PFSK-1 (cell line): ENCODE data around the gene ARL2.

Experiments
- FOXP2 ChIP-seq: optimal IDR thresholded peaks from 2 replicates; pipeline ENCODE3; 2011; ENCODE audit warnings: borderline replicate concordance, control low read depth, inconsistent platforms; ENCODE audit not compliant: insufficient read depth; ENCODE audit errors: extremely low read length, extremely low read depth
- POLR2AphosphoS5 ChIP-seq: IDR thresholded peaks from 2 replicates; pipeline ENCODE4 v1.6.1; 2012; ENCODE audit warnings: low read depth, mild to moderate bottlenecking, control low read depth, low read length, moderate library complexity
- REST ChIP-seq, 2 experiments: IDR thresholded peaks; 2 replicates each; pipeline versions ENCODE4 v1.6.1 to v1.8.0; 2011 to 2012; ENCODE audit warnings: low read depth in 2 of 2, low read length in 2 of 2, control low read depth in 1 of 2, inconsistent platforms in 1 of 2, mild to moderate bottlenecking in 1 of 2, moderate library complexity in 1 of 2; ENCODE audit not compliant: insufficient read depth in 1 of 2
- SIN3A ChIP-seq: IDR thresholded peaks from 2 replicates; pipeline ENCODE4 v1.6.1; 2012; ENCODE audit warnings: mild to moderate bottlenecking, low read length, moderate library complexity, borderline replicate concordance; ENCODE audit not compliant: insufficient read depth
- TAF1 ChIP-seq: IDR thresholded peaks from 2 replicates; pipeline ENCODE4 v1.6.1; 2012; ENCODE audit warnings: low read length, control low read depth, borderline replicate concordance; ENCODE audit not compliant: insufficient read depth

Gene ARL2

GRCh38 chr11:65055538-65055937, 41.6 kb downstream of the ARL2 start:
- no peak for TF ChIP-seq POLR2AphosphoS5
- TF ChIP-seq FOXP2, result no peak
- TF ChIP-seq REST (IDR thresholded peaks at IDR 0.05; ENCODE audit: insufficient read depth in 1 of 2, low read depth in 2 of 2, low read length in 2 of 2), result no peak
- TF ChIP-seq SIN3A, result no peak
- no peak for TF ChIP-seq TAF1

GRCh38 chr11:65056999-65057398, 43.0 kb downstream of the ARL2 start:
- TF ChIP-seq SIN3A (no peak), TAF1 (no peak), POLR2AphosphoS5 (no peak), FOXP2 (no peak), REST (IDR thresholded peaks at IDR 0.05; ENCODE audit: insufficient read depth in 1 of 2, low read depth in 2 of 2, low read length in 2 of 2) (no peak)

GRCh38 chr11:65057526-65057925, 43.6 kb downstream of the ARL2 start:
- TF ChIP-seq POLR2AphosphoS5, result no peak
- no peak for TF ChIP-seq SIN3A
- no peak for TF ChIP-seq REST (IDR thresholded peaks at IDR 0.05; ENCODE audit: insufficient read depth in 1 of 2, low read depth in 2 of 2, low read length in 2 of 2)
- TF ChIP-seq FOXP2, result no peak
- no peak for TF ChIP-seq TAF1

GRCh38 chr11:65058012-65058411, 44.1 kb downstream of the ARL2 start:
- TF ChIP-seq FOXP2 (no peak), TAF1 (no peak), POLR2AphosphoS5 (no peak), SIN3A (no peak), REST (IDR thresholded peaks at IDR 0.05; ENCODE audit: insufficient read depth in 1 of 2, low read depth in 2 of 2, low read length in 2 of 2) (no peak)

- no peak for TF ChIP-seq SIN3A
Measured at GRCh38 chr11:65058419-65059054, 44.6 kb downstream of the ARL2 start, which contains the start of gene NAALADL1. Gene NAALADL1, minus strand, starts transcription at chr11:65058553. Its CDS starts 32 bp downstream, at chr11:65058521.
